Renal cortex interstitium (tissue), 15 donors: Measurements from ENCODE around the gene VCPKMT. TPM values are rescaled to one million over a fixed set of nuclear protein-coding genes. Genes with fewer than 3 reads are reported as not detected.

Experiments
- DNase-seq, 11 donors: peaks; one replicate each; pipeline ENCODE4 v3.0.0-alpha.2; 2013; ENCODE audit warnings: low read depth in 9 of 11, low spot score in 4 of 11; ENCODE audit errors: extremely low read depth in 1 of 11
- long read RNA-seq, 16 experiments: transcript quantifications; one replicate each; lab custom pipeline, GENCODE V29; 2026
- polyA plus RNA-seq, 3 donors: library from polyadenylated mRNA; unstranded; fragments of 120-200 nt; gene quantifications; one replicate each; pipeline ENCODE4 v1.2.1, GENCODE V29; 2013; ENCODE audit not compliant: insufficient read length in 3 of 3

VCPKMT gene
- 10 to 100 TPM; 13.1 to 16.5 (median 13.8) TPM for polyA plus RNA-seq
- long read RNA-seq, donor 1, partial matches to known transcripts: 0 of 4 reads
- long read RNA-seq, donor 1, other reads (novel, unspliced or antisense): 0 of 4 reads
- long read RNA-seq, donor 2, partial matches to known transcripts: 0 of 3 reads
- long read RNA-seq, donor 2, other reads (novel, unspliced or antisense): 0 of 3 reads
- long read RNA-seq, donor 3, partial matches to known transcripts: 0 of 4 reads
- long read RNA-seq, donor 3, other reads (novel, unspliced or antisense): 0 of 4 reads
- long read RNA-seq, donor 4, partial matches to known transcripts: 6 of 11 reads
- long read RNA-seq, donor 4, other reads (novel, unspliced or antisense): 0 of 11 reads
- long read RNA-seq, donor 5: 0 reads
- long read RNA-seq, donor 6, partial matches to known transcripts: 6 of 6 reads
- long read RNA-seq, donor 6, other reads (novel, unspliced or antisense): 0 of 6 reads
- long read RNA-seq, donor 7, partial matches to known transcripts: 0 of 5 reads
- long read RNA-seq, donor 7, other reads (novel, unspliced or antisense): 0 of 5 reads
- long read RNA-seq, donor 8: 0 reads
- long read RNA-seq, donor 9, partial matches to known transcripts: 0 of 8 reads
- long read RNA-seq, donor 9, other reads (novel, unspliced or antisense): 0 of 8 reads
- long read RNA-seq, donor 10, partial matches to known transcripts: 5 of 12 reads
- long read RNA-seq, donor 10, other reads (novel, unspliced or antisense): 0 of 12 reads
- long read RNA-seq, donor 11, partial matches to known transcripts: 0 of 1 reads
- long read RNA-seq, donor 11, other reads (novel, unspliced or antisense): 0 of 1 reads
- long read RNA-seq, donor 12, partial matches to known transcripts: 0 of 1 reads
- long read RNA-seq, donor 12, other reads (novel, unspliced or antisense): 0 of 1 reads
- long read RNA-seq, donor 13: 0 reads
- long read RNA-seq, donor 14, partial matches to known transcripts: 0 of 2 reads
- long read RNA-seq, donor 14, other reads (novel, unspliced or antisense): 0 of 2 reads
- long read RNA-seq, donor 15: 0 reads
- long read RNA-seq, donor 16, partial matches to known transcripts: 8 of 13 reads
- long read RNA-seq, donor 16, other reads (novel, unspliced or antisense): 0 of 13 reads

DNA sequence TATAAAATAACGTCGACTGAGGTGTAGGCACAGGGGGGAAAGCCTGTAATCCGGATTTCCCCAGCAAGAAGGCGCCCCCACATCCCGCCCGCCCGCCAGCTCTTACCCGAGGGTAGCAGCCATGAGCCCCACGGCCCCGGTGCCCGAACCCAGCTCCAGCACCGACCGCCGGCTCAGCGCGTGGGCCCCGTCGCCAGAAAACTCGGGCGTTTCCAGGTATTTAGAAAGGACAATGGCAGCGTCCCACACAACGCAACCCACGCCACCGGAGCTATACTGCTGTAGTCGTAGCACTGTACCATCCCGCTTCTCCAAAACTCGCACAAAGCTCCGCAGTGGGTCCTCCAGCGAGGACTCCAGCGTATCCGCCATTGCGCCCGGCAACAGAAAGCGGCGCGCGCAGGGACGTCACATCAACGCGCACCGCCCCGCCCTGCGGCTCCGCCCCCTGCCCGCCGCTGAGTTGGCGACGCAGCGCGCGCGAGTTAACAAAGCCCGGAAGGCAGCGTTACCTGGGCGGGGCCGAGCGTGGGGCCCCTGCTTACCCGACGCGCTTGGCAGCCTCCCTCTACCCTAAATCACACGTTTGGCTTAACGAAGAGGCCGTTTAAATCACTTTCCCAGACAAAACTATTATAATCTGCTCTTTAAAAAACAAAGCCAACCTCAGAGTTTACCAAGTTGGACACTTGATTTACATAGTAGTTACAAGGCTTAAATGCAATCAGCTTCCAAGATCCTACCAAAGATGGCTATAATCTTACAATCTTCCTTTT lies at the start of gene VCPKMT:
VCPKMT (minus strand) TSS at position 392 of the 776 bp plus-strand sequence; CDS start at position 372, 20 bp downstream.
- DNase-seq: peak; percentile 78 to 93 (median 90)

GRCh38 chr14:50156111-50156510 lies 39.7 kb upstream of the VCPKMT start:
- DNase-seq: no peak

DNA sequence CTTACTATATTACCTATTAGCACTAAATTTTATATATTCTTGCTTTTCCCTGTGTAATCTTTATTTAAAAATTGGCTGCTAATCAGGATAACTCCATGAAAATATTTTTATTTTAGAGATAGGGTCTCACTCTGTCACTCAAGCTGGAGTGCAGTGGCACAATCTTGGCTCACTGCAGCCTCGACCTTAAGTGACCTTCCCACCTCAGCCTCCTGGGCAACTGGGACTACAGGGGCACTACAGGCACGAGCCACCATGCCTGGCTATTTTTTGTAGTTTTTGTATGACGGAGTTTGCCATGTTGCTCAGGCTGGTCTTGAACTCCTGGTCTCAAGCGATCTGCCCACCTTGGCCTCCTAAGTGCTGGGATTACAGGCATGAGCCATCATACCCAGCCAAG lies 32.4 kb upstream of the VCPKMT start:
- DNase-seq: no peak

- no peak for DNase-seq
Observed at GRCh38 chr14:50139192-50139591, 22.8 kb upstream of the VCPKMT start.

- DNase-seq: no peak
Observed at GRCh38 chr14:50127802-50128201, 11.4 kb upstream of the VCPKMT start.

DNA sequence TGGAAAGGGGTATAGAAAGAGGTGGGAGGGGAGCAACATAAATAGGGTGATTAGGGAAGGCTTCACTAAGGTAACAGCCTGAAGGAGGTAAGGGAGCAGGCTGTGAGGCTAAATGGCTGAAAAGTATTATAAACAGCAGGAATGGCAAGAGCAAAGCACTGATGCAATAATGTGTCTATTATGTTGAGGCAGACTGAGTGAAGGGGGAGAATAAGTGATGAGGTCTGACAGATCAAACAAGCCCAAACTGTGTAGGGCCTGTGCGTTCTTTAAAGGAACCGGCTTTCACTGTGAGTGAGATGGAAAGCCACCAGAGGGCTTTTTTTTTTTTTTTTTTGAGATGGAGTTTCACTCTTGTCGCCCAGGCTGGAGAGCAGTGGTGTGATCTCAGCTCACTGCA lies 6.7 kb upstream of the VCPKMT start:
- no peak for DNase-seq

- DNase-seq: no peak
Observed at GRCh38 chr14:50122291-50122690, 5.9 kb upstream of the VCPKMT start.

DNA sequence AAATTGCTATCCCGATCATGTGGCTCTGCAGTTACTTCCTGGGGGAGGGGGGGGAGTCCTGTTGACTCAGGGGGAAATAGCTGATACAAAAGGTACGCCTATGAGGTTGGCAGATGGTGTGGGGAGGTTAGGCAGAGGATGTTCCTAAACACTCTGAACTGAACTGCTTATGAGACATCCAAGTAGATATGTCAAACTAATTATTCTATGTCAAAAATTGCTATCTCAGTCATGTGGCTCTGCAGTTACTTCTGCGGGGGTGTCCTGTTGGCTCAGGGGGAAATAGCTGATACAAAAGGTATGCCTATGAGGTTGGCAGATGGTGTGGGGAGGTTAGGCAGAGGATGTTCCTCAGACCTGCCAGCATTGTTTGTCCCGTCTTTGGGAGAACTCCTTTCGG lies 5.1 kb upstream of the VCPKMT start:
- no peak for DNase-seq

DNA sequence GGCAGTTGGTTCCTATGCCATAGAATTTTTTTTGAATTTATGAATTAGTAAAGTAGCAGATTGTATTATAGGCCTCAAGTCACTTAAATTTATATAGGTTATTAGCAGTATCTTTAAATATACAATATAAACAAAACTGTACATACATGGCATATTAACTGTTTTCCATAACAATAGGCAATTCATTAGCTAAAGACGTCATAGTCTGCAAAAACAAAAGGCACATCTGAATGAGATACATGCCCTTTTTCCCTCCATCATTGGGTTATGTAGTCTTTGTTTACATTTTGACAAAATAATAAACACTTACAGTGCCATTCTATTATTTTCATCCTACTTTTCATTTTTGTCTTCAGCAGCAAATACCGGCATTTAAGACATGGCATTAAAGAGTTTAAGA lies 1.1 kb upstream of the VCPKMT start:
- DNase-seq: no peak

GRCh38 chr14:50116966-50117365 lies 594 bp upstream of the VCPKMT start:
- peak in 10 of 11 donors; percentile 28 to 54 (median 46) for DNase-seq

DNA sequence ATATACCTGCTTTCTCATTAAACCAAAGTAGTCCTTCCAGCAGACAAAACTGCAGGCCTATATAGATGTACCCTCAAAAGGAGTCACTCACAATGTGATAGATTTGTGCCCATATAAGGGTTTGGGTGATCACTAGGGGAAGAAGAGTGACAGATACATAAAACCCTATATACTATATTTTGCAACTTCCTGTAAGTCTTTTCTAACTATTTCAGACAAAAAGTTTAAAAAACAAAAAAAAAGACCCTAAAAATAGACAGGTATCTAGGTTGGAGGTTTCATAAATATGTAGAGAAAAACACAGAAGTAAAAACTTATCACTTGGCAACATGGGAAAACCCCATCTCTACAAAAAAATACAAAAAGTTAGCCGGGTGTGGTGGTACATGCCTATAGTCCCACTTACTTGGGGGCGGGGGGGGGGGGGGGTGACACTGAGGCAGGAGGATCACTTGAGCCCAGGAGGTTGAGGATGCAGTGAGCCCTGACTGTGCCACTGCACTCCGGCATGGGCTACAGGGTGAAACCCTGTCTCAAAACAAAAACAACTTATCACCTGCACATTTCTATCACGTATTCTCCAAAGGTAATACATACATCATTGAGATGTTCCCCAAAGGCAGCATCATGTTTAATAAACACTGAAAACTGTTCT lies 2.9 kb downstream of the VCPKMT start:
- no peak for DNase-seq

DNA sequence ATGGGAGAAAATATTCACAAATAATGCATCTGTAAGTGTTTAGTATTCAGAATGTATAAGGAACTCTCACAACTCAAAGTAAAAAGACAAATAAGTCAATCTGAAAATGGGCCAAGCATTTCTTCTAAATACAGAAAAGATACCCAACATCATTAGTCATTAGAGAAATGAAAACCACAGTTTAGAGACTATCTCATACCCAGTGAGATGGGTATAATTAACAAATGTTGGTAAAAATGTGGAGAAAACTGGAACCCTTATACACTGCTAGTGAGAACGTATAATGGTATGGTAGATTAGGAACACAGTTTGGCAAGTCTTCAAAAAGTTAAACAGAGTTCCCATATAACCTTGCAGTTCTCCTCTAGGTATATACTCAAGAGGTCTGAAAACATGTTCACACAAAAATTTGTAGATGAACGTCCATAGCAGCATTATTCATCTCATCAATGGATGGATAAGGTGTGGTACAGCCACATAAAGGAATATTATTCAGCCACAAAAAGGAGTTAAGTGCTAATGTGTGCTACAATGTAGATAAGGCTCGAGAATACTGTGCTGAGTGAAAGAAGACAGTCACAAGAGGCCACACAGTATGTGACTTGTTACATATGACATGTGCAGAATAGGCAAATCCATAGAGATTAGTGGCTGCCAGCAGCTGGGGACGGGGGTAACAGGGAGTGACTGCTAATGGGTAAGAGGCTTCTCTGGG lies 5.9 kb downstream of the VCPKMT start:
- no peak for DNase-seq

DNA sequence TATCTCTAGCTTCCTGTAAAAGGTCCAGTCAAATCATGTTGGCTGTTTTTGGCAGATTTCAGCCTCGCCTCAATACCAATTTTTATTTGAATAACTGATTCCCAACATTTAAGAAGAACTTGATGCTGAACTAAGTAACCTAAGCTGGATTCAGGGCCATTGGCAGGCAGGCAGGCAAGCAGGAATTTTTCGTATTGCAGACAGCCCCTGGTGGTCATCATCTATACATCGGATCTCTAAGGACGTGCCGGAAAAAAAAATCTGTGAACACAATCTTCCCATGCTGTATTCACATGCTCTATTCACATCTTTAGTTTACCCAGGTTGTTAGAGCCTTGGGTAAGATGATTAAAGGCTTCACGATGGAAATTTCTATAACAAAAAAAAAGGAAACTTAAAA lies 7.0 kb downstream of the VCPKMT start:
- DNase-seq: no peak

DNA sequence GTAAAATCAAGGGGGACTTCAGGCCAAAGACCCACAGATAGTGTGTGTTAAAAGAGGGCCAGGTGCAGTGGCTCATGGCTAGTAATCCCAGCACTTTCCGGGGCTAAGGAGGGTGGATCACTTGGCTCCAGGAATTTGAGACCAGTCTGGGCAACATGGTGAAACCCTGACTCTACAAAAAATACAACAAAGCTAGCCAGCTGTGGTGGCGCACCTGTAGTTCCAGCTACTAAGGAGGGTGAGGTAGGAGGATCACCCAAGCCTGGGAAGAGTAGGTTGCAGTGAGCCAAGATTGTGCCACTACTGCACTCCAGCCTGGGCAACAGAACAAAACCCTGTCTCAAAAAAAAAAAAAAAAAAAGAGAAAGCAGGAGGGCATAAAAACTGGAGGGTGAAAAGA lies 8.5 kb downstream of the VCPKMT start:
- DNase-seq: no peak

GRCh38 chr14:50106178-50106577 lies 10.2 kb downstream of the VCPKMT start:
- no peak for DNase-seq

DNA sequence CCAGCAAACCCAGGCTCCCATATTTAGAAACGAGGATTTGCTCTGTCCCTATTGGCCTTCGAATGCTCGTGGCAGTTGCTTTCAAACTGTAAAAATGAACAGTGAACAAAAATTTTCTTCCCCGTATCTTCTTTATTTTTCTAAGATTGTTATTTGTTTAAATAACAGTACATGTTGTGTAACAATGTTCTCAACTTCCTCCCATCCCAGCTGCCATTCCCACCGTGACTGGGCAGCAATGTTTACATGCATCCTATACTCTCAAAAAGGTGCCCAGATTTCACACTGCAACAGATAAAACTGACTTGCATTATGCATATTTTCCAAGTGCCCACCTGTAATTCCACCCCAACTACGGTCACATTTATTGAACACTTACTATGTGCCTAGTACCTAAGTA lies 12.8 kb downstream of the VCPKMT start:
- no peak for DNase-seq

- DNase-seq: no peak
Observed at GRCh38 chr14:50101417-50101816, 15.0 kb downstream of the VCPKMT start.

DNA sequence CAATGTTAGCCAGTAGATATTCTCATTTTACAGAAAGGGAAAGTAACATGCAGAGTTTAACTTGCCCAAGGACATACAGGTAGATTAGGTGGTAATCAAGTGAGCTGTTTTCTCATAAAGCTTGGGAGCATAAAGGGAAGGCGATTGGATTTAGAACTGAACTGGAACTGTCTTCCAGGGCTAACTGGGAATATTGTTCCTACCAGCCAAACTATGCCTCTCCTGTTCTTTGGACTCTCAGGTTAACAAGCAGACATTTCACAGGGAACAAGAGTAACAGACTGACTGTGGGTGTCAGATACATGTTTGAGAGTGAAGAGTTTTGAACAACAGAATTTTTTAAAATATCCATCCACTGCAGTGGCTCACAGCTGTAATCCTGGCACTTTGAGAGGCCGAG lies 15.6 kb downstream of the VCPKMT start:
- DNase-seq: no peak
